NCI-H1694 treated with DMSO at 0.1 percent for 48 hours (cell line): ENCODE results near the gene KCNQ4.

Source experiments
- DNase-seq: peaks from one replicate; lab custom pipeline; 2025; lab: John Stamatoyannopoulos, UW

Gene KCNQ4

GRCh38 chr1:40783001-40783905 lies at the start of gene KCNQ4:
Gene KCNQ4, plus strand, starts transcription at chr1:40783787. Its CDS starts 307 bp downstream, at chr1:40784094.
- DNase-seq: no peak

GRCh38 chr1:40734882-40735628 lies 48.5 kb upstream of the KCNQ4 start:
- DNase-seq: no peak

GRCh38 chr1:40736085-40736531 lies 47.5 kb upstream of the KCNQ4 start:
- DNase-seq: no peak

GRCh38 chr1:40738831-40739230 lies 44.8 kb upstream of the KCNQ4 start:
- DNase-seq: no peak

GRCh38 chr1:40739455-40740008 lies 44.1 kb upstream of the KCNQ4 start:
- no peak for DNase-seq

- DNase-seq: no peak
Measured at GRCh38 chr1:40740039-40740996, 43.3 kb upstream of the KCNQ4 start.

- DNase-seq: no peak
Measured at GRCh38 chr1:40740997-40741736, 42.4 kb upstream of the KCNQ4 start.

GRCh38 chr1:40742363-40743061 lies 41.1 kb upstream of the KCNQ4 start:
- DNase-seq: no peak

- DNase-seq: no peak
Measured at GRCh38 chr1:40743452-40743851, 40.1 kb upstream of the KCNQ4 start.

- no peak for DNase-seq
Measured at GRCh38 chr1:40743860-40744259, 39.7 kb upstream of the KCNQ4 start.

GRCh38 chr1:40745176-40745575 lies 38.4 kb upstream of the KCNQ4 start:
- no peak for DNase-seq

- DNase-seq: no peak
Measured at GRCh38 chr1:40746344-40747090, 37.1 kb upstream of the KCNQ4 start.

GRCh38 chr1:40748841-40749718 lies 34.5 kb upstream of the KCNQ4 start:
- no peak for DNase-seq

GRCh38 chr1:40749817-40750216 lies 33.8 kb upstream of the KCNQ4 start:
- DNase-seq: no peak

- DNase-seq: no peak
Measured at GRCh38 chr1:40750451-40750908, 33.1 kb upstream of the KCNQ4 start.

- no peak for DNase-seq
Measured at GRCh38 chr1:40751802-40752201, 31.8 kb upstream of the KCNQ4 start.

- DNase-seq: no peak
Measured at GRCh38 chr1:40753142-40753882, 30.3 kb upstream of the KCNQ4 start.

GRCh38 chr1:40754201-40754600 lies 29.4 kb upstream of the KCNQ4 start:
- no peak for DNase-seq
